Measurements from ENCODE around the gene PMP22.
"Not testable (repeated sequence)": the region's sequence is repeated elsewhere in the genome, so short reads cannot be mapped to it uniquely, and the experiment has no call there.

The PMP22 gene

GRCh38 chr17:15239491-15239890 lies 25.6 kb downstream of the PMP22 start:
- H3K9me3 ChIP-seq (ENCODE audit: control insufficient read depth, low read length) = no peaks in the 10 kb centered on the region
- H3K4me1 ChIP-seq (ENCODE audit: control insufficient read depth, insufficient read depth, low read length) = no peaks in the 10 kb centered on the region
- H3K4me3 ChIP-seq (ENCODE audit: low read length) = no peak overlapping the region
- no peaks in the 10 kb centered on the region for H3K36me3 ChIP-seq (ENCODE audit: control insufficient read depth, insufficient read depth, low read length)
- H3K9ac ChIP-seq (ENCODE audit: low read length) = no peak overlapping the region
- no peaks in the 10 kb centered on the region for H3K27me3 ChIP-seq (ENCODE audit: control insufficient read depth, insufficient read depth, low read length)

GRCh38 chr17:15238676-15239422 lies 26.3 kb downstream of the PMP22 start:
- H3K4me1 ChIP-seq (ENCODE audit: control insufficient read depth, insufficient read depth, low read length) = no peaks in the 10 kb centered on the region
- no peaks in the 10 kb centered on the region for H3K9me3 ChIP-seq (ENCODE audit: control insufficient read depth, low read length)
- no peaks in the 10 kb centered on the region for H3K36me3 ChIP-seq (ENCODE audit: control insufficient read depth, insufficient read depth, low read length)
- H3K9ac ChIP-seq (ENCODE audit: low read length) = no peak overlapping the region
- no peaks in the 10 kb centered on the region for H3K27me3 ChIP-seq (ENCODE audit: control insufficient read depth, insufficient read depth, low read length)
- H3K4me3 ChIP-seq (ENCODE audit: low read length) = no peak overlapping the region

- no peak overlapping the region for H3K4me3 ChIP-seq (ENCODE audit: low read length)
- H3K36me3 ChIP-seq (ENCODE audit: control insufficient read depth, insufficient read depth, low read length) = no peaks in the 10 kb centered on the region
- H3K27me3 ChIP-seq (ENCODE audit: control insufficient read depth, insufficient read depth, low read length) = no peaks in the 10 kb centered on the region
- H3K4me1 ChIP-seq (ENCODE audit: control insufficient read depth, insufficient read depth, low read length) = no peaks in the 10 kb centered on the region
- H3K9me3 ChIP-seq (ENCODE audit: control insufficient read depth, low read length) = no peaks in the 10 kb centered on the region
- no peak overlapping the region for H3K9ac ChIP-seq (ENCODE audit: low read length)
Observed at GRCh38 chr17:15238057-15238456, 27.1 kb downstream of the PMP22 start.

GRCh38 chr17:15237106-15237425 lies 28.1 kb downstream of the PMP22 start:
- no peaks in the 10 kb centered on the region for H3K4me1 ChIP-seq (ENCODE audit: control insufficient read depth, insufficient read depth, low read length)
- no peak overlapping the region for H3K9ac ChIP-seq (ENCODE audit: low read length)
- no peaks in the 10 kb centered on the region for H3K27me3 ChIP-seq (ENCODE audit: control insufficient read depth, insufficient read depth, low read length)
- H3K9me3 ChIP-seq (ENCODE audit: control insufficient read depth, low read length) = no peaks in the 10 kb centered on the region
- H3K4me3 ChIP-seq (ENCODE audit: low read length) = no peak overlapping the region
- no peaks in the 10 kb centered on the region for H3K36me3 ChIP-seq (ENCODE audit: control insufficient read depth, insufficient read depth, low read length)

- Histone ChIP-seq H3K4me1 (ENCODE audit: control insufficient read depth, insufficient read depth, low read length) (no peaks in the 10 kb centered on the region), H3K9ac (ENCODE audit: low read length) (no peak overlapping the region), H3K9me3 (ENCODE audit: control insufficient read depth, low read length) (no peaks in the 10 kb centered on the region), H3K27me3 (ENCODE audit: control insufficient read depth, insufficient read depth, low read length) (no peaks in the 10 kb centered on the region), H3K4me3 (ENCODE audit: low read length) (no peak overlapping the region), H3K36me3 (ENCODE audit: control insufficient read depth, insufficient read depth, low read length) (no peaks in the 10 kb centered on the region)
Observed at GRCh38 chr17:15236281-15237105, 28.6 kb downstream of the PMP22 start.

GRCh38 chr17:15233971-15234370 lies 31.2 kb downstream of the PMP22 start:
- Histone ChIP-seq H3K4me3 (ENCODE audit: low read length) (no peak overlapping the region), H3K9ac (ENCODE audit: low read length) (no peak overlapping the region), H3K4me1 (ENCODE audit: control insufficient read depth, insufficient read depth, low read length) (no peaks in the 10 kb centered on the region), H3K36me3 (ENCODE audit: control insufficient read depth, insufficient read depth, low read length) (no peaks in the 10 kb centered on the region), H3K27me3 (ENCODE audit: control insufficient read depth, insufficient read depth, low read length) (no peaks in the 10 kb centered on the region), H3K9me3 (ENCODE audit: control insufficient read depth, low read length) (no peaks in the 10 kb centered on the region)

- no peaks in the 10 kb centered on the region for H3K9me3 ChIP-seq (ENCODE audit: control insufficient read depth, low read length)
- no peaks in the 10 kb centered on the region for H3K4me1 ChIP-seq (ENCODE audit: control insufficient read depth, insufficient read depth, low read length)
- H3K36me3 ChIP-seq (ENCODE audit: control insufficient read depth, insufficient read depth, low read length) = no peaks in the 10 kb centered on the region
- H3K27me3 ChIP-seq (ENCODE audit: control insufficient read depth, insufficient read depth, low read length) = no peaks in the 10 kb centered on the region
- no peak overlapping the region for H3K4me3 ChIP-seq (ENCODE audit: low read length)
- H3K9ac ChIP-seq (ENCODE audit: low read length) = no peak overlapping the region
Observed at GRCh38 chr17:15233022-15233805, 31.9 kb downstream of the PMP22 start.

- Histone ChIP-seq H3K4me1 (ENCODE audit: control insufficient read depth, insufficient read depth, low read length) (no peaks in the 10 kb centered on the region), H3K27me3 (ENCODE audit: control insufficient read depth, insufficient read depth, low read length) (no peaks in the 10 kb centered on the region), H3K9ac (ENCODE audit: low read length) (no peak overlapping the region), H3K36me3 (ENCODE audit: control insufficient read depth, insufficient read depth, low read length) (no peaks in the 10 kb centered on the region), H3K4me3 (ENCODE audit: low read length) (no peak overlapping the region), H3K9me3 (ENCODE audit: control insufficient read depth, low read length) (no peaks in the 10 kb centered on the region)
Observed at GRCh38 chr17:15232517-15232915, 32.6 kb downstream of the PMP22 start.

GRCh38 chr17:15231851-15232516 lies 33.1 kb downstream of the PMP22 start:
- no peak overlapping the region for H3K4me3 ChIP-seq (ENCODE audit: low read length)
- H3K27me3 ChIP-seq (ENCODE audit: control insufficient read depth, insufficient read depth, low read length) = no peaks in the 10 kb centered on the region
- H3K9me3 ChIP-seq (ENCODE audit: control insufficient read depth, low read length) = no peaks in the 10 kb centered on the region
- no peaks in the 10 kb centered on the region for H3K4me1 ChIP-seq (ENCODE audit: control insufficient read depth, insufficient read depth, low read length)
- H3K36me3 ChIP-seq (ENCODE audit: control insufficient read depth, insufficient read depth, low read length) = no peaks in the 10 kb centered on the region
- H3K9ac ChIP-seq (ENCODE audit: low read length) = no peak overlapping the region

- no peaks in the 10 kb centered on the region for H3K27me3 ChIP-seq (ENCODE audit: control insufficient read depth, insufficient read depth, low read length)
- no peak overlapping the region for H3K9ac ChIP-seq (ENCODE audit: low read length)
- no peak overlapping the region for H3K4me3 ChIP-seq (ENCODE audit: low read length)
- H3K36me3 ChIP-seq (ENCODE audit: control insufficient read depth, insufficient read depth, low read length) = no peaks in the 10 kb centered on the region
- H3K4me1 ChIP-seq (ENCODE audit: control insufficient read depth, insufficient read depth, low read length) = no peaks in the 10 kb centered on the region
- H3K9me3 ChIP-seq (ENCODE audit: control insufficient read depth, low read length) = no peaks in the 10 kb centered on the region
Observed at GRCh38 chr17:15230866-15231265, 34.3 kb downstream of the PMP22 start.

GRCh38 chr17:15221827-15222226 lies 43.3 kb downstream of the PMP22 start:
- not testable (repeated sequence) for H3K4me1 ChIP-seq (ENCODE audit: control insufficient read depth, insufficient read depth, low read length); H3K4me3 ChIP-seq (ENCODE audit: low read length); H3K9me3 ChIP-seq (ENCODE audit: control insufficient read depth, low read length); H3K9ac ChIP-seq (ENCODE audit: low read length); H3K36me3 ChIP-seq (ENCODE audit: control insufficient read depth, insufficient read depth, low read length); H3K27me3 ChIP-seq (ENCODE audit: control insufficient read depth, insufficient read depth, low read length)

Data from mucosa of stomach (tissue), 1 donor.